ENCODE data around the gene DNAJB12.

- TF ChIP-seq EZH2 (optimal IDR thresholded peaks at IDR 0.05; ENCODE audit: low read depth, low read length): no peak
- no peak for TF ChIP-seq CTCF (IDR thresholded peaks at IDR 0.05; ENCODE audit: low read length)
Observed at GRCh38 chr10:72320676-72321247, 34.0 kb downstream of the DNAJB12 start.

Measured in MM.1S (cell line).